DMS 273 (cell line): ENCODE results near the gene C15orf39.

Experiments
- DNase-seq: peaks from one replicate; lab custom pipeline; 2025; ENCODE audit not compliant: unreplicated experiment; lab: John Stamatoyannopoulos, UW

The C15orf39 gene

DNA sequence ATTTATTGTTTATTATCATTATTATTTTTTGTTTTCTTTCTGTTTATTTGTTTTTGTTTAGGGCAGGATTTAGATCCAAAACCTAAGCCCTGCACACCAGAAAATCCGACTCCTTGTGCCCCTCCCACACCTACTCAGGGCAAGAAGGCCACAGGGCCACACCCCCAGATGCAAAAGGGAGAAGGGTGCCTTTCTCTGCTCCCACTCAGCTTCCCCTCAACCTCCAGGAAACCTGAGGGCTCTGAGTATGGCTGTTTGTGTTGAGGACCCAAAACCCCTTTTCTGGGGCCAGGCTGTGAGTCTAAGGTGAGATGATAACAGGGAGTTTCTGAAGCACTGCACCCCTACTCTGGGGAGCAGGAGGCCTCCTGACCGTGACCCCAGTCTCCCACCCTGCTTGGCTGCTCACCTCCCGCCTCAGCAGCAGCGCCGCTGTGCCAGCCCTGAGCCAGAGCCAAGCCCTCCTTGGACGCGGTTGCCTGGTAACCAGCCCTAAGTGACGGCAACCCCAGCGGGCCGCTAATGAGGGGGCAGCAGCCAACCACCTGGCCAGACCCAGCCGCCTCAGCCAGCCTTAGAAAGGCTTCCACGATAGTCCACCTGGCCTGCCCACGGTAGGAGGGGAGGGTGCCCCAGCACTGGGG, 6.4 kb upstream of the C15orf39 start:
- DNase-seq: peak; percentile 90

DNA sequence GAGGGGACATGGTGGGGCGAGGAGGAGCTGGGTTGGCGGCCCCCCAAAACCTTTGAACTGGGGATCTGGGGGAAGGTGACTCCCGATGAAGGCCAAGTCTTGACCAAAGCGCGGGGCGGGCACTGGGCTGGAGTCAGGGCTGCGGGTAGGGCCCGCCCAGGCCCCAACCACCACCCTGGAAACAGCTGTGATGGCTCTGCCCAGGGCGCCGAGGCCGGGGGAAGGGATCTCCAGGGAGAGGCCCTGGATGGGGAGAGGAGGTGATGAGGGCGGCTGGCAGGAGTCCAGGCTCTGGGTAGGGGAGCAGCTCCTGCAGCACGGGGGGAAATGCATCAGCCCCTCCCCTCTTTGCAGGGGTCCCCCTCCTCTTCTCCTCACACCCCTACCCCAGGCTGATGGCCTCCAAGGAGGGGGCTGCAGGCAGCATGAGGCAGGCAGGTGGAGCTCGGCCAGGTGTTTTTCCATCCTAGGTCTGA, 5.9 kb upstream of the C15orf39 start:
- DNase-seq: peak; percentile 70

DNA sequence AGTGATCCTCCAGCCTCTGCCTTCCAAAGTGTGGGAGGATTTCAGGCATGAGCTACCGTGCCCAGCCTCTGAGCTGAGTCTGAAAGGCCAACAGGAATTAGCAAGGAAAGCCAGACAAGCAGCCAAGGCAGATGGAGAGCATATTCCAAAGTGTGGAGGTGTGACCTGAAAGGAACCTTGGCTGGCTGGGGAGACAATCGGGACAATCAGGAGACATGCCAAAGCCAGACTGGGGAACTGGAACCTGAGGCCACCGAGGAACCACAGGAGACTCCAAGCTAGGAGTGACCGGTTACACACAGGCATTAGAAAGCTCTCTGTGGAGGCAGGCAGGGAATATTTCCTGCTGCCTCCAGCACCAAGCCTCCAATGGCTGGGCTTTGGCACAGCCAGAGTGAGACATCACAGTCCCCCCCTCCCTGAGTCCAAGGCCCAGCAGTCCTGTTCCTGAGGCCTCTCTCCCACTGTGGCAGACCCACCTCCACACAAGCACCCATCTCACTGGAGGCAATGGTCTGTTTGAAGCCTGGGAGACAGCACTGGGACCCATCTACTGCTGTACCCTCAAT, 4.5 kb upstream of the C15orf39 start:
- DNase-seq: peak; percentile 45

- DNase-seq: peak; percentile 72
Observed at GRCh38 chr15:75198560-75199356, 2.9 kb upstream of the C15orf39 start.

DNA sequence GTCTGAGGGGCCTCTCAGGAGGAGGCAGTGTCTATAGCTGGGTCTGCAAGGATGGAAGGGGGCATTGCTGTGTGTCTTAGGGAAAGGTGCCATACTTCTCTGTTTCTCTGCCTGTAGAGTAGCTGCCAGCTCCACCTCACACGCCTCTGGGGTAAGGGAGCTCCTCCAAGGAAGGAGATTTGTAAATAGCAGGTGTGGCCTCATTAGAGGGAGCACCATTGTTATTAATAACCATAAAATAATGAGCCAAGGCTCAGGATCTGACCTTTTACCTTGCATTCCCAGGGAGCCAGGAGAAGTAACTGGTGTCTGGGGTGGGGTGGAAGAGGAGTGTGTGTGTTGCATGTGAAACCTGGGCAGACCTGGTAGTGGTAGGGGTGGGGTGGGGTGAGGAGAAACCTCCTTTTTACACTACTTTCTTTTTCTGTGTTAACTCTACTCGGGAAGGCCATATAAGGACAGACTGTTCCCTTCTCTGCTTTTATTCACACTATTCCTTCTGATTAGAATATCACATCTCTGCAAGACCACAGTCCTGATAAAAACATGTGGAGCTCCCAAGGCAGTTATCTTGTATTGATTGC, 2.2 kb upstream of the C15orf39 start:
- DNase-seq: no peak

DNA sequence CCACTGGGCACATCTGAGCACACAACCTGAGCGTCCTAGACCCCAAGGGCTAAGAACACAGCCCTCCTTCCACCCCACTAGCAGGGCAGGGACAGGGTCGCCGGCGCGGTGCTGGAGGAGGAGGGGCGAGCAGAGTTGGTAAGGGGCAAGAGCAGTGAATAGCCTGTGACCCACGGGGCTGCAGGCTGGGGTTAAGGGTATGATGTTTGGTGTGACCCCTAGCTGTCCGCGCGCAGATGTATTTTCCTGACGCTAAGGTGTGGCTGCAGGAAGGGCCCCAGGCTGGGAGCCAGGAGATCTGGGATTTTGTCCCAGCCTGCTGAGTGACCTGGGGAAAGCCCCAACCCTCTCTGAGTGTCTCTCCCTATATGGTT, 1.3 kb upstream of the C15orf39 start:
- DNase-seq: no peak

DNA sequence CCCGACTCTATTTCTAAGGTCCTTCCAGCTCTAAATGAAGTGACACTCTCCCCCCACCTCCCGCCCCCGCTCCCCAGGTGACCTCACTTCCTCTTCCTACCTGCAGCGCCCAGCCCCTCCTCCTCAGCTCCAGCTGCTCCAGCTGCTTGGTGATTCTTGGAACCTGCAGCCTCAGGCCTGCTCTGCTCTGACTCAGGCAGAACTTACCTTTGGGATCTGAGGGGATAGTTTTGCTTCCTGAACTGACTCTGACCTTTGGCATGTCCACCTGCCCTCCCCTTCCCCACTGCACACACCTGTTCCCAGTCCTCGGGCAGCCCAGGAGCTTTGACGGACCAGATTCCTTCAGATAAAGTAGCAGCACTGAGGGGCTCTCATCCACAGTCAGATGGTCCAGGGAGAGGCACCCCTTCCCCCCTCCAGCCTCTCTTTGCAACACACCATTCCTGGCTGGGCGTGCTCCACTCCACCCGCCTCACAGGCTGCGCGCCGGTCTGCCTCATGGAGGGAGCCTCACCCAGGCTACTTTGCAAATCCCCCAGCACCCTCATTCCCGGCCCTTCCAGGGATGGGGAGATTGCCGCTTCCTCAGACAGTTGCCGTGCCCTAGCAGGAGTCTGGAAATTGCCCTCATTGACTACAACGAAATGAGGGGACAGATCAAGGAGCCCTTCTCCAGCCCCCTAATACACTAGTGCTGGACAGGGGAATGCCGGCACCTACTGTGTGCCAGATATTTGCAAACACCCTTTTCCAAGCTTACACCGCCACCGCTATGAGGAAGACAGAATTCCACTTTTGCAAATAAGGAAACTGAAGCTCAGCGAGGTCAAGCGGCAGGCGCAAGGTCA, 692 bp upstream of the C15orf39 start:
- DNase-seq: peak; percentile 36

GRCh38 chr15:75202251-75203016, 752 bp downstream of the C15orf39 start:
- peak; percentile 75 for DNase-seq

DNA sequence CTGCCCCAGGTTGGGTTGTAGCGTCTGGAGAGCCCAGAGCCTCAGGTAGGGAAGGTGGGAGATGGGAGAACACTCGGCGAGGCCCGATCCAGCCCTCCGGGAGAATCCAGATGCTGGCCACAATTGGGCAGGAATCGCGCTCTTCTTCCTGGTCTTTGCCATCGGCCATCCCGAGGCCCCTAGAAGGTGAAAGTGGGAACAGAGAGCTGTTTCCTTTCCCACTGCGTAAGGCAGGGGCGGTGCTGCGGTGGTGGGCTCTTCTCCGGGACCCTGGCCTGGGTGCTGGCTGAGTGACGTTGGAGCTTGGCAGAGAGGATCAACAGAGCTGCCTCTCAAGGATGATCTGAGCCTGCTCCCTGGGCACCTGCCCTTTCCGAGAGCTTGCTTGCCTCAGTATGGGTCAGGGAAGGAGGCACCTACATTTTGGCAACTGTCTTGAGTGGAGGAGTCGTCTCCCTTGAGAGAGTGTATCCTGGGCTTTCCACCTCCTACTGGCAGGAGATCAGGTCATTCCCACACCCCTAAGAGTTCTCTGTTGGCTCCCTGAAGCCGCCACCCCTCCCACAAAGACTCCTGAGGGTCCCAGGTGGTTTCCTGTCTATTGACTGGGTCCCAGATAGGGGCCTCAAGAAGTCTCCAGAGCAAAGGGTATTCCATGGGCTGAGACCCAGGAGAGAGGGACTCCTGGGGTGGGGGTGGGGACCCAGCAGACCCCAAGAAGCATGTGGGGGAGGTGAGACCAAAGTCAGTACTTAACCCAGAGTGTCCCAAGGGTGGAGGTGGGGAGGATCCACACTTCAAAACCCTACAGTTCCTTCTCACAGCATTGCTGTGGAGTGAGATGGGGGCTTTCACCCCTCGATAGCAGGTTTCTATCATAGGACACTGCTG, 1.6 kb downstream of the C15orf39 start:
- peak; percentile 58 for DNase-seq

GRCh38 chr15:75203908-75204263, 2.2 kb downstream of the C15orf39 start:
- no peak for DNase-seq

DNA sequence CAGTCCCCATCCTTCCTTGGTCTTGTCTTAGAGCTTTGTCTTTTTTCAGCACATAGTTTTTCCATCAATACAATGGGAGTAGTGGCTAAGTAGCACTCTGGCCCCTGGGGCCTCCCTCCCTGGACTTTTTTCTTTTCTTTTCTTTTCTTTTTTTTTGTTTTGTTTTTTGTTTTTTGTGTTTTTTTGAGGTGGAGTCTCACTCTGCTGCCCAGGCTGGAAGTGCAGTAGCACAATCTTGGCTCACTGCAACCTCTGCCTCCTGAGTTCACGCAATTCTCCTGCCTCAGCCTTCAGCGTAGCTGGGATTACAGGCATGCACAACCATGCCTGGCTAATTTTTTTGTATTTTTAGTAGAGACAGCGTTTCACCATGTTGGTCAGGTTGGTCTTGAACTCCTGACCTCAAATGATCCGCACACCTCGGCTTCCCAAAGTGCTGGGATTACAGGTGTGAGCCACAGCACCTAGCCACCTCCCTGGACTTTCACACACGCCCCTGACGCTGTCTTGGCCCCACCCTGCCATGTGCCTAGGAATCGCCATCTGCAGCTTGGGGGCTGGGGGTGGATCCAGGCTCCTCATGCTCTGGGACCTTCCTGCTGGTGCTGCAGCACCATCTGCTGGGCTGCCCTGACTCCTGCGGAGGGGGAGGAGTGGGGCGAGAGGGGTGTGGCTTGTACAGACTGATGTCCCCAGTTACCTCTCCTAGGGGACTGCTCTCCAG, 2.8 kb downstream of the C15orf39 start:
- DNase-seq: peak; percentile 96

DNA sequence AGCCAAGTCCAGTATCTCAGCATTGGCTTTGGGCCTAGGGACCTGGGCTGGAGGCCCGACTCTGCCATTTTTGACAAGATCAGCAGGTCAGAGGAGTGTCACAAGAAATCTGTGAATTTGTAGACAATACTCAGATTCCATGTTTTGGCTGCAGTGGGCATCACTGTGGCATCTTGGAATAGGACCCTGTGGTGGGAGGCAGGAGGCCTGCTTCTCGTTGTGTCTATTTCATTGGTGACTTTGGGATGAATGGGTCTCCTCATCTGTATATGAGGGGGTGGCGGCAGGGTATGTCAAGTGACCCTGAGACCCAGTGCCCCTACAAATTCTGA, 3.3 kb downstream of the C15orf39 start:
- DNase-seq: no peak

DNA sequence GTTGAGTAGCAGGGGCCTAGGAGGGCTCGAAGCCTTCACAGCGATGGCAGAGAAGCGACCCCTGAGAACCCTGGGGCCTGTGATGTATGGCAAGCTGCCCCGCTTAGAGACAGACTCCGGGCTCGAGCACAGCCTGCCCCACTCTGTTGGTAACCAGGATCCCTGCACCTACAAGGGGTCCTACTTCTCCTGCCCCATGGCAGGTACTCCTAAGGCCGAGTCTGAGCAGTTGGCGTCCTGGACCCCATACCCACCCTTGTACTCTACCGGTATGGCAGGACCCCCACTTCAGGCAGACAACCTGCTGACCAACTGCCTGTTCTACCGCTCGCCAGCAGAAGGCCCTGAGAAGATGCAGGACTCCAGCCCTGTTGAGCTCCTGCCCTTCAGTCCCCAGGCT, 4.3 kb downstream of the C15orf39 start:
- no peak for DNase-seq

- DNase-seq: no peak
Observed at GRCh38 chr15:75206803-75207617, 5.3 kb downstream of the C15orf39 start.

GRCh38 chr15:75207618-75208500, 6.2 kb downstream of the C15orf39 start:
- DNase-seq: no peak

DNA sequence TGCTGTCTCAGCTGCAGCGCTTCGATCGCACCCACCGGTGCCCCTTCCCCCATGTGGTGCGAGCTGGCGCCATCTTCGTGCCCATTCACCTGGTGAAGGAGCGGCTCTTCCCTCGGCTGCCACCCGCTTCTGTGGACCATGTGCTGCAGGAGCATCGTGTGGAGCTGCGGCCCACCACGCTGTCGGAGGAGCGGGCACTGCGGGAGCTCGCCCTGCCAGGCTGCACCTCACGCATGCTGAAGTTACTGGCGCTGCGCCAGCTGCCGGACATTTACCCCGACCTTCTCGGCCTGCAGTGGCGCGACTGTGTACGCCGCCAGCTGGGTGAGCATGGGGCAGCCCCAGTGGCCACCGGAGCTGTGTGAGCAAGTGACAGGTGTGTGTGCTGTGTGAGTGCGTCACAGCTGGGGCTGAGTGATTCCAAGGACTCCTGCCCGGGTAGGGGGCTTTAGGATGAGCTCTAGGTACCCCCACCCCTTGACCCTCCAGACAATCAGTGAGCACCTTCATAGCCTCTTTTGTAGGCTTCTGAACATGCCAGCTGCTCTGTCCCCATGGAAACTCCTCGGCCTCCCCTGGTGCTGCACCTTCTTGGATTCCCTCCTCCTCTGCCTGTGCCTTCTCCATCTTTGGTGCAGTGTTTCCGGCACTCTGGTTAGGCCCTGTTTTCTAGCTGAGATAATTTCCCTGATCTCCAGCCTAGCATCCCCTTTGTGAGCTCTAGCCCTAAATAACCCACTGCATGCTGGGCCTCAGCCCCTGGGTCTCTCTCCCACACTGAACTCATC, 7.0 kb downstream of the C15orf39 start:
- no peak for DNase-seq
